ENCODE results near the gene TRMT10A.

- TF ChIP-seq CTCF (IDR thresholded peaks at IDR 0.05 in 8 of 11, conservative IDR thresholded peaks at IDR 0.05 in 3 of 11) (no peak), POLR2A (IDR thresholded peaks at IDR 0.05) (no peak), POLR2AphosphoS5 (IDR thresholded peaks at IDR 0.05) (no peak)
Measured at GRCh38 chr4:99587309-99587708, 23.5 kb upstream of the TRMT10A start.
